GM12892 (cell line): Measurements from ENCODE around the gene MARK3.

ENCODE experiments used
- POLR2A ChIP-seq: IDR thresholded peaks from 2 replicates; pipeline ENCODE4 v1.6.1; 2011; ENCODE audit warnings: low read depth, low read length, control low read depth
- TAF1 ChIP-seq: IDR thresholded peaks from 2 replicates; pipeline ENCODE4 v1.6.1; 2011; ENCODE audit warnings: low read depth, mild to moderate bottlenecking, control low read depth, low read length, borderline replicate concordance

- TF ChIP-seq POLR2A (no peak), TAF1 (no peak)
Observed at GRCh38 chr14:103450416-103450815, 65.2 kb downstream of the MARK3 start.
